Glomerular endothelial cell (primary cell): ENCODE data around the gene GRIN2A. TPM values are rescaled to one million over a fixed set of nuclear protein-coding genes. Genes with fewer than 3 reads are reported as not detected.

Experiments used
- DNase-seq: peaks from one replicate; pipeline ENCODE4 v3.0.0-alpha.2; 2011; ENCODE audit warnings: low read depth, low spot score; ENCODE audit errors: extremely low read depth
- total RNA-seq: library from RNA; depleted of rRNA; stranded (reverse); fragments of >200 nt; gene quantifications from 2 replicates; pipeline ENCODE4 v1.2.3, GENCODE V29; 2015

Gene GRIN2A
- total RNA-seq, 1 donor from 2014 or later: 0.18 TPM

DNA sequence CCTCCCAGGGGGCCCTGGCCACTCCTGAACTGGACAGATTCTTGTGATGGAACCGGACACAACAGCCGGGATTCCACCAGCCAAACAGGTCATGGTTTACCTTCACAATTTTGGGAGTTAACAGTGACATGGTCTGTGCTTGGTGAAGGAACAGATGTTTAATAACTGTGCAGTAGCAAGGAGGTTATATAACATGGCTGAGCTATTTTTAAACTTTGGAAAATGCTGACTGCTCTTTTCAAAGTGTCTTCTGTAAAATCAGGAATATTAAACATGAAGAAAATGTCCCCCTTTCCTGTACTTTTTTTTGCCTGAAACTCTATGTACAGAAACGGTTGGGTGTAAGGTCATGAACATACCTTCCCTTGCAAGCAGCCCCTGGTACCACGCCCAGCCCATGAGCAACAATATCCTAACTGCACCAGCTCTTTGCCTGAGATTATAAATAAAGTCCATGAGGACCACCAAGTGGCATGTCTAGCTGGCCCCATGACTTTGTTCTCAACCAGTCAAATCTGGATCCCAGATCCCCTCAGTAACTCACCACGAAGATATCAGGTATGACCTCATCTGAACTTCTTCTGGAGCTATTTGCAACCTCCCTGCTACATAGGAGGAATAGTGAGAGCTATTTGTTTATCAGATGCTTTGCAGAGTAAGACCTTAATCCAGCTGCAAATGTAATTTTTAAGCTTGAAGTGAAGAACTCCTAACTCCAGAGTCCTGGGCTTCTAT, 249.1 kb downstream of the GRIN2A start:
- DNase-seq: no peak

DNA sequence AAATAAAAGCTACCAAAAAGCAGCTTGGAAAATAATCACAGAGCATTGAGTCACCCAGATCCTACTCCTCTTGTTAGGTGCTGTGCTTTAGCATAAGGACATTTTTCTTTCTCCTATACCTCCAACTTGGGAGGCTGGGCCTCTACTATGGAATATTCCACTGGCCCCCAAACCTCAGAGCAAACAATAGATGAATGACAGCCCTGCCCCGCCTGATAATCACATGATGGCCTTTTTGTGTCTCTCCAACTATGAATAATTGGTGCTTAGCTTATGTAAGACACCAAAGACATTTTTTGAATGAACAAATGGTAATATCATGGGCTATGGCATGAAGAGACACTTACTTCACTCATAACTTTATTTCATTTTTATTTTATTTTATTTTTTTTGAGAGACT, 250.2 kb downstream of the GRIN2A start:
- DNase-seq: no peak

GRCh38 chr16:9929836-9930235, 252.4 kb downstream of the GRIN2A start:
- no peak for DNase-seq

DNA sequence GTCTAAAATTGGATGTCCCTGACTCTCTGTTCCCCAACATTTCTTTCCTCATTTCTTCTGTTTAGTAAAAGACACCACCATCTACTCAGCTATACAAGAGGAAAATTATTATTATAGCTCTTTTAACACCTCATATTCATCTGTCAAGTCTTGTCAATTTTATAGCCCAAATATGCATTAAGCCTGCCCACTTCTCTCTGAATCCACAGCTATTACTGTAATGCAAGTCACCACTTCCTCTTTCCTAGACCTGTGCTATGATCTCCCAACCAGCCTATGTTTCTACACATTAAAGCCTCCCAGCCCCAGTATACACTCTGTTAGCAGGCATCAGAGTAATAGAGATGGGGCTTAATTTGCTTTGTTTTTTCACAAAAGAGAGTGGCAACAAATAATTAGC, 252.9 kb downstream of the GRIN2A start:
- no peak for DNase-seq

DNA sequence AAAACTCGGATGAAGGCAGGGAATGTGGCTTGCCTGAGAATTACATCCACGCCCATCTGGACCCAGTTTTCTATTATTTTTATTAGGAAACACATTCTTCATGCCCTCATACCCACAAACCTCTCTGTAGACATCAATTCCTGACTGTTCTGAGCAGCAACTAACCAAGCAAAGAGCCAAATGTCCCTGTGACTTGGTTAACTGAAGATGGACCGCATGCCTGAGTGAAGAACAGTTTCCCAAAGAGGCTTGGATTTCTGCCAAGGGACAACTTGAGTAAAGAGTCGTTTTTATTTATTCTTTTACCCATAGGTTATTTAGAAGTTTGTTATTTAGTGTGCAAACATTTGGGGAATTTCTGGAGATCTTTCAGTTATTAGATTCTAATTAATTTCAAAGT, 259.8 kb downstream of the GRIN2A start:
- DNase-seq: no peak

DNA sequence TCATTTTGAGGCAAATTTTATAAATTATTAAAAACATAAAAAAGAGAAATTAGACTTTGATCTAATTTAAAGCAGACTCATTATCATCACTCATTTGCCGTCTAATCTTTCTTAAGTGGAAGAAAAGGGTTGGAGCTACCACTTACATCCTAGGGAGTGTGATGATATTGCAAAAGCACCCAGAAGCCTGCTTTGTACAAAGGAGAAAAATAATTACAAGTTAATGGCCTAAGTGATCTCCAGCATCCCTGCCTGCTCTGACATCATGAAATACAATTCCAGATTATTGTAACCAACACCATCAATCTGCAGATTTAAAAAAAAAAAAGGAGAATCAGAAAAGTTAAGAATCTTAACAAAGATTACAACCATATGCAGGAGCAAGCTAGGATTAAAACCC, 260.2 kb downstream of the GRIN2A start:
- DNase-seq: no peak

DNA sequence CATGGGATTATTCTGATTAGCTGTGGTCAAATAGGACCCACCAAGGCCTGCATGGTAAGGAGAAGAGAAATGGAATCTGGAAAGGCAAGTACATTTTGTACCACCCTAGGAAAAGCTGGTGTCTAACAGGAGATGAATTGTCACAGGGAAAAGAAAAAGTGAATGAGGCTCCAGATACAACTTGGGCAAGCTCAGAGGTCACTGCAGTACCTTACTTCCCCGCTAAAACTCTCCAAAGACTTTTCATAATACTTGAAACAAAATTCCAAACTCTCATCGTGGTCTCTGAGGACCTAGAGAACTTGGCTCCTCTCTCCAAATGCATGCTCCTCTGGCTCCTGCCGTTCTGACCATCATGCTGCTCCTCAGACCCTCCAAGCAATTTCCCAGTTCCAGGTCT, 262.8 kb downstream of the GRIN2A start:
- DNase-seq: no peak

DNA sequence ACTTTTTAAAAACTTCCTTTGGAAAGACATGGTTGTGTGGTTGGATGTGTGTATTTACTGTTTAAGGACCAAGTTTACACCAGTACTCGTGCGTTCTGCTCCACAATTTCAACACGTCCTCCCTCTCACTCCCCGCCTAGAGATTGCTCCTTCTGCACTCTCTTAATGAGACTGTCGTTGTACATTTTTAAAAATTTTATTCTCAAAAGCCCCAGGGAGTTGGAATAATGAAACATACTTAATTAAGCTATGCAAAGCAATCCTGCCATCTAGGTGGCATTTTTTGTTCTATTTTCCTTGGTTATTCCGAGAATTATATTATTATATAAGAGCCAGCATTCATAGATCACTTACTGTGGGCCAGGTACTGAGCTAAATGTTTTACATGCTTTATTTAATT, 264.5 kb downstream of the GRIN2A start:
- no peak for DNase-seq

DNA sequence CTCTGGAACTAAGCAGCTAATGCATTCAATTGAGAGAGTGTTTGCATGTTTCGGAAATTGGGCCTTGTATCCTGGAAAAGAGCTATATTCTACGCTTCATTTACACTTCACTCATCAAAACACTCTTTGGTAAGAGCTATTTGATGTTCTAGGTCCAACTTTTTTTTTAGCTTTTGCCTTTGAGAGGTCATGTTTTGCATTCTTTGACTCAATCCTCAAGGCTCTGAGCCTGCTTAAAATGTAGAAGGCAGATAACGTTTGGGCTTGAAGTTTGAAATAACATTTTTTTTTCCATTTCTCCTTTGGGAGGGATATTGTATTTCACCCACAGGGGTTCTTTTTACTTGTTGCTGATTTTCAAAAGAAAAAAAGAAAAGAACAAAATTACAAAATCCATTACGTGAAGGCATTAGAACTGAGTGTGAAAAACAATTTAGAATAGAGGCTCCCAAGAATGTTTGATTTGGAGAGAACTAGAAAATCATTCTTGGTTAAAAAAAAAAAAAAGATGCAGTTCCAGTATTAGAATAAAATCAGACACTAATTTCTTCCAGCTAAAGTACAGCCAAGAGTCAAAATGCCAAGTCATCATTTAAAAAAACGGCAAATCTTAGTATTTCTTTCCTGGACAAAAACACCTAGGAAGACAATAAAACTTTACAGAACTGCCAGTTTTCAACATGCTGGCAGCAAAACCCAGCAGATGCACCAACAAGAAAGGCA, 268.5 kb downstream of the GRIN2A start:
- DNase-seq: no peak

GRCh38 chr16:9911989-9912388, 270.2 kb downstream of the GRIN2A start:
- no peak for DNase-seq

DNA sequence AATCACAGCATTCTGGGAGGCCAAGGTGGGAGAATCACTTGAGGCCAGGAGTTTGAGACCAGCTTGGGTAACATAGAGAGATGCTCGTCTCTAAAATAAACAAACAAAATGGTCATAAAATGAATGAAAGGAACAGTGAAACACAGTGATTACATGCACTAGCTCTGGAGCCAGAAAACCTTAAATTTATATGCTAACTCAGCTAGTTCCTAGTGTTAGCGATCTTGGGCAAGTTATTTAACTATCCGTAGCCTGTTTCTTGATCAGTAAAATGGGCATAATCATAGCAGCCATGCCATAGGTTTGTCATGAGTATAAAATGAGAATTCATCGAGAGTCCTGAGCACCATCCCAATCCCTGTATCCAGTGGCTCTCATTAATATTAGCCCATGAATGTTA, 271.0 kb downstream of the GRIN2A start:
- no peak for DNase-seq

DNA sequence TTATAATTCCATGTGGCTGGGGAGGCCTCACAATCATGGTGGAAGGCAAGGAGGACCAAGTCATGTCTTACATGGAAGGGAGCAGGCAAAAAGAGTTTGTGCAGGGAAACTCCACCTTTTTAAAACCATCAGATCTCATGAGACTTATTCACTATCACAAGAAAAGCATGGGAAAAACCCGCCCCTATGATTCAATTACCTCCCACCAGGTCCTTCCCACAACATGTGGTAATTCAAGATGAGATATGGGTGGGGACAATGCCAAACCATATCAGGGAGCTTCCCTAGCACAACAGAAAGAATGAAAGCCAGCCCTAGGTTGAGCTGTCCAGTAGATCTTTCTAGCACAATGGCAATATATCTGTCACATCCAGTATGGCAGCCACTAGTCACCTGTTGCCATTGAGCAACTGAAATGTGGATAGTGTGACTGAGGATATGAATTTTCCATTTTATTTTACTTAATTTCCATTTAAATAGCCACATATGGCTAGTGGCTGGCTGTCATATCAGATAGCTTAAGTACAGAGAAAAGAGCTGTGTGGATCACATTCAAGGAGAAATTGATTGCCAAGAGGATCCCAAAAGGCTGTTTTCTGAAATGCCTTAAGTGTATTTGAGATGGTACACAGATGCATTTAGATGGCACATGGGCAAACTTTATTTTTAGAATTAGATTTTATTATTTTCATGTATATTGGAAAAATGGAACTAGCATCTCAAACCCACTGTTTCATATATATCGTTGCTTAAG, 273.0 kb downstream of the GRIN2A start:
- no peak for DNase-seq

DNA sequence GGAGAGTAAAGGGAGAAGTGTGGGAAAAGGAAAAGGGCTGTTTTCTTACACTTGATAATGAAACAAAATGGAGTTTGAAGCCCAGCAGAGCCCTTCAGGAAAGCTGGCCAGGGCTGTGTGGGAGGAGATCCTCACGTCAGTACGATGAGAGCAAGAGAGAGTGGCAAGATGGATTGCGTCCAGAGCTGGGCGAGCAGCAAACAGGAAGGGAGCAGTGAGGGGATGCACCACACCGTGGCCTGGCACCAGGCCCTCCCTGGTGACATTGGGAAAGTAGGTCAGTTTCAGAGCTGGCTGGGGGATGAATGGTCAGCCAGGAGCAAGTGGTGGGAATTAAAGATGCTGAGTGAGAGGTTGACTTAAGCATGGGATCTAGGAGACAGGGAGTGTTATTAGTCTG, 273.6 kb downstream of the GRIN2A start:
- no peak for DNase-seq

DNA sequence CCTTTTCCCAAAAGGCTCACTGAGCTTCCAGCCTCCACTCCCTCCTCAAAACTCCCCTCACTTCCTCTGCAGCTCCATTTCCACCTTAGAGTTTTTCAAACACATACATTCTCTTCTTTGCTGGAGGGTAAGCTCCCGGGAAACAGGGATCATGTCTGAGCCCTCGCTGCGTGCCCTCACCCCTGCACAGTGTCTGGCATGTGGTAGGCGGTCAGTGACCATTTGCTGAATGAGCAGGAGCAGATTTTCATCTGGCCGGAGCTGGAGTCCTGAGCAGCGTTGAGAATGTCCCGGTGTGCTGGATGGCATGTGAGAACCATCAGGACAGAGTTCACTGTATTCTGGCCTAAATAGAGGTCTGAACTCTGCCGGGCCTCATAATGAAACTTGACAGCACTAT, 274.5 kb downstream of the GRIN2A start:
- no peak for DNase-seq

GRCh38 chr16:9906218-9906617, 276.0 kb downstream of the GRIN2A start:
- DNase-seq: no peak

GRCh38 chr16:9904526-9904925, 277.7 kb downstream of the GRIN2A start:
- no peak for DNase-seq

- DNase-seq: no peak
Measured at GRCh38 chr16:9900576-9900975, 281.7 kb downstream of the GRIN2A start.

- DNase-seq: no peak
Measured at GRCh38 chr16:9898555-9898954, 283.7 kb downstream of the GRIN2A start.

DNA sequence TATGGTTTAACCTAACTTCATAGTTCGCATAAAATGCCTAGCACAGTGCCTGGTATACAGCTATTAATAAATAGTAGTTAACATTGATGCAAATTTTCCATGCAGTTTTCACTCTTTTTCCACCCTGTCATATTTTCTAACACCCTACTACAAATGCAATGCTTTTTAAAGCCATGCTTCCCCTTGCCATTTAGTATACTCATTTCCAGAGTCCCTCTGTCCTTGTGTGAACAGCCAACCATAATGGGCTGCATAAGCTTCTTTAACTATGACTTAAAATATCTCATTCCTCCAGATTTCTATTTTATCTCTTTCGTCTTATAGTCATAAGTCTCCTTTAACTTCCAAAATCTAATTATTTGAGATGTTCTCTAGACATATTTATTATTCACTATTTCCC, 284.1 kb downstream of the GRIN2A start:
- DNase-seq: no peak

DNA sequence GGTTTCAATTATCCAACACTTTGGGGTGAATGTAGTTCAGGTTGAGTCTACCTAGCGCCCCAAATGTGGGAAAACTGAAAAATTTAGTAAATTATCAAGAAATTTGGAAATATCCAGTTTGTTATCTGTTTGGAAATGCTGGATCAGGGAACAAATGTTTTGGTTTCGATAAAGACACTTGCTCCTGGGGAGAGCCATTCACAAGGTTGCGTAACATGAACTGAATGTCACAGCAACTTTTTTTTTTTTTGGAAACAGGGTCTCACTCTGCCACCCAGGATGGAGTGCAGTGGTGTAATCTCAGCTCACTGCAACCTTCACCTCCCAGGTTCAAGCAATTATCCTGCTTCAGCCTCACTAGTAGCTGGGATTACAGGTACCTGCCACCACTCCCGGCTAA, 286.4 kb downstream of the GRIN2A start:
- DNase-seq: no peak

GRCh38 chr16:9885876-9886275, 296.4 kb downstream of the GRIN2A start:
- DNase-seq: no peak

DNA sequence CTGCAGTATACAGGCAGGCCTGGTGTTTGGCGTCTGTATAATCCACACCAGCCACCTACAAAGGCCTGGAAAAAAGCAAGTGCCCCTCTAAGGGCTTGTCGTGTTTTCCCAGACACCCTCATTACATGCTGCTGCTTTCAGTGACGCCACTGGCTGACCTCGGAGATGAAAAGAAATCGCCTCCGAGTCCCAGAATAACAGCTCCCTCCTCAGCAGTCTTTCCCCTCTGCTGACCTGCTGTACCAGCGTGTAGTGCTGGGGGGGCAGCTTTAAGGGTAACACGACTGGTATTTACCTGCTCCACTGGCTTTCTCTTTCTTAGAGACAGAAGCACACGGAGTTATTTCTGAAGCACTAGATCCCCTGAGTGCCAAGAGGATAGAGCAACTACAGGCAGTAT, 296.8 kb downstream of the GRIN2A start:
- DNase-seq: no peak
